Liver (tissue), 9 donors: Measurements from ENCODE around the gene TRIM29. TPM values are rescaled to one million over a fixed set of nuclear protein-coding genes. Genes with fewer than 3 reads are reported as not detected.

Source experiments
- DNase-seq: peaks from one replicate; pipeline ENCODE4 v3.0.0-alpha.2; 2017; ENCODE audit warnings: low spot score
- H3K27ac ChIP-seq, 2 donors: one replicate each; pipeline ENCODE4 v1.7.0; 2013; ENCODE audit warnings: inconsistent platforms in 2 of 2, low read length in 2 of 2, control low read depth in 1 of 2, low read depth in 1 of 2, mild to moderate bottlenecking in 1 of 2
- H3K27me3 ChIP-seq, 4 donors: one replicate each; pipeline versions ENCODE4 v1.6.1 to v1.7.0; 2013; ENCODE audit warnings: low read length in 3 of 4, inconsistent platforms in 1 of 4, mild to moderate bottlenecking in 1 of 4, moderate library complexity in 1 of 4; ENCODE audit not compliant: control insufficient read depth in 4 of 4, insufficient read depth in 4 of 4
- H3K36me3 ChIP-seq, 4 donors: one replicate each; pipeline versions ENCODE4 v1.6.1 to v1.7.0; 2013; ENCODE audit warnings: low read length in 3 of 4, mild to moderate bottlenecking in 3 of 4, low read depth in 1 of 4, moderate library complexity in 1 of 4; ENCODE audit not compliant: control insufficient read depth in 4 of 4, insufficient read depth in 3 of 4
- H3K4me1 ChIP-seq, 4 donors: one replicate each; pipeline versions ENCODE4 v1.6.1 to v1.7.0; 2013; ENCODE audit warnings: low read length in 3 of 4, mild to moderate bottlenecking in 3 of 4, moderate library complexity in 1 of 4; ENCODE audit not compliant: control insufficient read depth in 4 of 4, insufficient read depth in 4 of 4
- H3K4me3 ChIP-seq, 3 donors: one replicate each; pipeline versions ENCODE4 v1.6.1 to v1.7.0; 2013; ENCODE audit warnings: low read length in 3 of 3, control low read depth in 1 of 3, low read depth in 1 of 3, mild to moderate bottlenecking in 1 of 3
- H3K9ac ChIP-seq, 2 donors: one replicate each; pipeline ENCODE4 v1.7.0; 2013; ENCODE audit warnings: low read length in 2 of 2, mild to moderate bottlenecking in 2 of 2, moderate library complexity in 2 of 2, control low read depth in 1 of 2, low read depth in 1 of 2
- H3K9me3 ChIP-seq, 4 donors: one replicate each; pipeline versions ENCODE4 v1.6.1 to v1.7.0; 2013; ENCODE audit warnings: low read length in 3 of 4; ENCODE audit not compliant: control insufficient read depth in 4 of 4
- EGR1 ChIP-seq, 2 donors: IDR thresholded peaks; 2 replicates each; pipeline ENCODE4 v1.6.1; 2016 to 2018; ENCODE audit warnings: antibody characterized with exemption in 2 of 2, low read depth in 2 of 2
- FOXA1 ChIP-seq: IDR thresholded peaks from 2 replicates; pipeline ENCODE4 v1.6.1; 2016; ENCODE audit warnings: antibody characterized with exemption
- FOXA2 ChIP-seq: IDR thresholded peaks from 2 replicates; pipeline ENCODE4 v1.6.1; 2016; ENCODE audit warnings: antibody characterized with exemption
- GABPA ChIP-seq, 2 donors: IDR thresholded peaks in 1 of 2; conservative IDR thresholded peaks in 1 of 2; 2 replicates each; pipeline ENCODE4 v1.6.1; 2016; ENCODE audit warnings: antibody characterized with exemption in 2 of 2, mild to moderate bottlenecking in 1 of 2, moderate library complexity in 1 of 2
- HNF4A ChIP-seq, 2 donors: conservative IDR thresholded peaks; 2 replicates each; pipeline ENCODE4 v1.6.1; 2016; ENCODE audit warnings: antibody characterized with exemption in 2 of 2, mild to moderate bottlenecking in 2 of 2
- HNF4G ChIP-seq: IDR thresholded peaks from 2 replicates; pipeline ENCODE4 v1.6.1; 2016; ENCODE audit warnings: antibody characterized with exemption
- JUND ChIP-seq, 2 donors: IDR thresholded peaks; 2 replicates each; pipeline ENCODE4 v1.6.1; 2016; ENCODE audit warnings: antibody characterized with exemption in 2 of 2
- NR2F2 ChIP-seq: IDR thresholded peaks from 2 replicates; pipeline ENCODE4 v1.6.1; 2016; ENCODE audit warnings: antibody characterized with exemption
- RAD21 ChIP-seq, 2 donors: IDR thresholded peaks; 2 replicates each; pipeline ENCODE4 v1.6.1; 2016; ENCODE audit warnings: antibody characterized with exemption in 2 of 2, mild to moderate bottlenecking in 2 of 2
- RXRA ChIP-seq, 2 donors: IDR thresholded peaks; 2 replicates each; pipeline ENCODE4 v1.6.1; 2017 to 2018; ENCODE audit warnings: antibody characterized with exemption in 2 of 2, mild to moderate bottlenecking in 1 of 2
- SP1 ChIP-seq: IDR thresholded peaks from 2 replicates; pipeline ENCODE4 v1.6.1; 2018; ENCODE audit warnings: antibody characterized with exemption, mild to moderate bottlenecking
- TAF1 ChIP-seq: conservative IDR thresholded peaks from 2 replicates; pipeline ENCODE4 v1.6.1; 2016; ENCODE audit warnings: antibody characterized with exemption, mild to moderate bottlenecking
- YY1 ChIP-seq: IDR thresholded peaks from 2 replicates; pipeline ENCODE4 v1.6.1; 2016; ENCODE audit warnings: antibody characterized with exemption, mild to moderate bottlenecking
- WGBS: extraction: QIAGEN DNeasy Blood & Tissue Kit; methylation state at CpG from one replicate; pipeline ENCODE4 v1.1.7; 2013; 5-methylcytosine and 5-hydroxymethylcytosine counted together
- polyA plus RNA-seq, 2 donors: library from polyadenylated mRNA; stranded (reverse) in 1 of 2; unstranded in 1 of 2; fragments of 200-250 nt in 1 of 2; fragments of >200 nt in 1 of 2; fragmentation: Nextera tagmentation in 1 of 2; extraction: Ambion mirVana in 1 of 2; gene quantifications; one replicate each; pipeline versions ENCODE4 v1.2.1 to v1.2.3, GENCODE V29; 2013 to 2015
- total RNA-seq, 2 donors: library from RNA; depleted of rRNA; stranded (reverse); fragments of >200 nt; gene quantifications; one replicate each; pipeline ENCODE4 v1.2.3, GENCODE V29; 2014
- TF ChIP-seq, protein P1 (sequence below): IDR thresholded peaks from 2 replicates; pipeline ENCODE4 v1.6.1; 2016; ENCODE audit warnings: antibody characterized with exemption
- TF ChIP-seq, protein P2 (sequence below): IDR thresholded peaks from 2 replicates; pipeline ENCODE4 v1.6.1; 2016; ENCODE audit warnings: antibody characterized with exemption
- TF ChIP-seq, protein P3 (sequence below): IDR thresholded peaks from 2 replicates; pipeline ENCODE4 v1.6.1; 2016; ENCODE audit warnings: antibody characterized with exemption, mild to moderate bottlenecking
- TF ChIP-seq, protein P4 (sequence below): IDR thresholded peaks from 2 replicates; pipeline ENCODE4 v1.6.1; 2016; ENCODE audit warnings: antibody characterized with exemption
- TF ChIP-seq, protein P5 (sequence below): fragments of 150-350 bp; IDR thresholded peaks from 2 replicates; pipeline ENCODE4 v1.5.1; 2017; ENCODE audit warnings: improper control_type of control experiment, low read depth, low read length; ENCODE audit not compliant: missing input control
- donor health status: healthy.
- donor health status: healthy.
- donor health status: healthy.
- donor health status: healthy.
- donor health status: healthy.

The TRIM29 gene
- total and polyA plus RNA-seq, 4 donors = 0.22 to 0.89 (median 0.35) TPM

DNA sequence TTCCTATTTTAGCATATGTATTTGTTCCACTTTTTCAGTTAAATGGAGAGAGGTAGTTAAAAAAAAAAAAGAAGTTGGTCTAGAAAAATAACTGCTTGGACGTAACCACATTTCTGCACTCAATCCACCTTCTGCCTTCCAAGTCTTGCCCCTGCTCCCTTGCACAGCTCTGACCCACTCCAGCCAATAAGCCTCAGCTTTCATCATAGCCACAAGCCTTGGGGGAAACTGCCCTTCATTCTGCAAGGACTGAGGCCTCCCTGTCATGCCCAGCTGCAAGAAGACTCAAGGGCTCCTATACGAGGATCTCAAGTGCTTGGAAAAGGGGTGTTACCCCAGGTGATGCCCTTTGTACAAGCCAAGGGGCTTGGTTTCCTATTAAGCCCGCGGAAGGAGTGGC is 37.0 kb upstream of the TRIM29 start:
- peaks cover 2 to 10% (median 5%) of the 10 kb centered on the region in 4 donors for H3K4me1 ChIP-seq
- TF ChIP-seq EGR1 (IDR thresholded peaks at IDR 0.05; ENCODE audit: low read depth in 2 of 2) = no peak
- TF ChIP-seq, protein P1, sequence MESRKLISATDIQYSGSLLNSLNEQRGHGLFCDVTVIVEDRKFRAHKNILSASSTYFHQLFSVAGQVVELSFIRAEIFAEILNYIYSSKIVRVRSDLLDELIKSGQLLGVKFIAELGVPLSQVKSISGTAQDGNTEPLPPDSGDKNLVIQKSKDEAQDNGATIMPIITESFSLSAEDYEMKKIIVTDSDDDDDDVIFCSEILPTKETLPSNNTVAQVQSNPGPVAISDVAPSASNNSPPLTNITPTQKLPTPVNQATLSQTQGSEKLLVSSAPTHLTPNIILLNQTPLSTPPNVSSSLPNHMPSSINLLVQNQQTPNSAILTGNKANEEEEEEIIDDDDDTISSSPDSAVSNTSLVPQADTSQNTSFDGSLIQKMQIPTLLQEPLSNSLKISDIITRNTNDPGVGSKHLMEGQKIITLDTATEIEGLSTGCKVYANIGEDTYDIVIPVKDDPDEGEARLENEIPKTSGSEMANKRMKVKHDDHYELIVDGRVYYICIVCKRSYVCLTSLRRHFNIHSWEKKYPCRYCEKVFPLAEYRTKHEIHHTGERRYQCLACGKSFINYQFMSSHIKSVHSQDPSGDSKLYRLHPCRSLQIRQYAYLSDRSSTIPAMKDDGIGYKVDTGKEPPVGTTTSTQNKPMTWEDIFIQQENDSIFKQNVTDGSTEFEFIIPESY = no peak
- no peak for TF ChIP-seq SP1
- H3K36me3 ChIP-seq = peaks cover 0 to 3% (median 0%) of the 10 kb centered on the region in 4 donors
- no peak overlapping the region for H3K27ac ChIP-seq
- no peaks in the 10 kb centered on the region for H3K27me3 ChIP-seq
- DNase-seq = no peak
- no peak overlapping the region for H3K4me3 ChIP-seq
- no peaks in the 10 kb centered on the region for H3K9me3 ChIP-seq
- WGBS = 86% methylated on average over 4 of the region's 4 CpGs
- no peak overlapping the region for H3K9ac ChIP-seq

DNA sequence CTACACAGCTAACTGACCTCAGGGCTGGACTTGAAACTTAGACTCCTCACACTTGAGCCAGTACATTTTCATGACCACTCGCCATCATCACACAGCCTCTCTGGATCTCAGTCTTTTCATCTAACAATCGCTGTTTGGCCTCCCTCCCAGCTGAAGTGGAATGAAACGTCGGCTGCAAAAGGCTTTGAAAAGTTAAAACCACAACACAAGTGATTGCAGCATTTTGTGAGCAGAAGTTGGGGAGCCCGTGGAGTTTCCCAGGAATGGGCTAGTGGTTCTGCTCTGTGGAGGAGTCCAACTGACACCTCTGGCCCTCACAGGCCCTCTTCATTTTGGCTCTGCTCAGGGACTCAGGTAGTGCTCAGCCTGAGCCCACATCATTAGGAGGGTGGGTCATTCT is 35.9 kb upstream of the TRIM29 start:
- WGBS = 58% methylated on average over 5 of the region's 5 CpGs
- H3K27me3 ChIP-seq = no peaks in the 10 kb centered on the region
- peak; percentile 23 for DNase-seq

More for the DNA sequence above, 35.9 kb upstream of the TRIM29 start:
- H3K36me3 ChIP-seq = peaks cover 0 to 3% (median 0%) of the 10 kb centered on the region in 4 donors
- no peak overlapping the region for H3K4me3 ChIP-seq
- H3K4me1 ChIP-seq = peaks cover 6 to 20% (median 11%) of the 10 kb centered on the region in 4 donors
- H3K9me3 ChIP-seq = no peaks in the 10 kb centered on the region
- TF ChIP-seq YY1 = no peak
- TF ChIP-seq EGR1 (IDR thresholded peaks at IDR 0.05; ENCODE audit: low read depth in 2 of 2) = no peak
- no peak for TF ChIP-seq HNF4A (conservative IDR thresholded peaks at IDR 0.05)
- TF ChIP-seq, protein P2, sequence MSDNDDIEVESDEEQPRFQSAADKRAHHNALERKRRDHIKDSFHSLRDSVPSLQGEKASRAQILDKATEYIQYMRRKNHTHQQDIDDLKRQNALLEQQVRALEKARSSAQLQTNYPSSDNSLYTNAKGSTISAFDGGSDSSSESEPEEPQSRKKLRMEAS = no peak
- TF ChIP-seq RAD21 (IDR thresholded peaks at IDR 0.05) = no peak
- TF ChIP-seq, protein P3, sequence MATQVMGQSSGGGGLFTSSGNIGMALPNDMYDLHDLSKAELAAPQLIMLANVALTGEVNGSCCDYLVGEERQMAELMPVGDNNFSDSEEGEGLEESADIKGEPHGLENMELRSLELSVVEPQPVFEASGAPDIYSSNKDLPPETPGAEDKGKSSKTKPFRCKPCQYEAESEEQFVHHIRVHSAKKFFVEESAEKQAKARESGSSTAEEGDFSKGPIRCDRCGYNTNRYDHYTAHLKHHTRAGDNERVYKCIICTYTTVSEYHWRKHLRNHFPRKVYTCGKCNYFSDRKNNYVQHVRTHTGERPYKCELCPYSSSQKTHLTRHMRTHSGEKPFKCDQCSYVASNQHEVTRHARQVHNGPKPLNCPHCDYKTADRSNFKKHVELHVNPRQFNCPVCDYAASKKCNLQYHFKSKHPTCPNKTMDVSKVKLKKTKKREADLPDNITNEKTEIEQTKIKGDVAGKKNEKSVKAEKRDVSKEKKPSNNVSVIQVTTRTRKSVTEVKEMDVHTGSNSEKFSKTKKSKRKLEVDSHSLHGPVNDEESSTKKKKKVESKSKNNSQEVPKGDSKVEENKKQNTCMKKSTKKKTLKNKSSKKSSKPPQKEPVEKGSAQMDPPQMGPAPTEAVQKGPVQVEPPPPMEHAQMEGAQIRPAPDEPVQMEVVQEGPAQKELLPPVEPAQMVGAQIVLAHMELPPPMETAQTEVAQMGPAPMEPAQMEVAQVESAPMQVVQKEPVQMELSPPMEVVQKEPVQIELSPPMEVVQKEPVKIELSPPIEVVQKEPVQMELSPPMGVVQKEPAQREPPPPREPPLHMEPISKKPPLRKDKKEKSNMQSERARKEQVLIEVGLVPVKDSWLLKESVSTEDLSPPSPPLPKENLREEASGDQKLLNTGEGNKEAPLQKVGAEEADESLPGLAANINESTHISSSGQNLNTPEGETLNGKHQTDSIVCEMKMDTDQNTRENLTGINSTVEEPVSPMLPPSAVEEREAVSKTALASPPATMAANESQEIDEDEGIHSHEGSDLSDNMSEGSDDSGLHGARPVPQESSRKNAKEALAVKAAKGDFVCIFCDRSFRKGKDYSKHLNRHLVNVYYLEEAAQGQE = no peak
- TF ChIP-seq NR2F2 = no peak
- TF ChIP-seq, protein P1 = no peak
- TF ChIP-seq SP1 = no peak
- TF ChIP-seq, protein P4, sequence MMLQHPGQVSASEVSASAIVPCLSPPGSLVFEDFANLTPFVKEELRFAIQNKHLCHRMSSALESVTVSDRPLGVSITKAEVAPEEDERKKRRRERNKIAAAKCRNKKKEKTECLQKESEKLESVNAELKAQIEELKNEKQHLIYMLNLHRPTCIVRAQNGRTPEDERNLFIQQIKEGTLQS = no peak
- no peak for TF ChIP-seq JUND (IDR thresholded peaks at IDR 0.05)
- no peak for TF ChIP-seq FOXA1
- TF ChIP-seq RXRA (IDR thresholded peaks at IDR 0.05) = no peak
- TF ChIP-seq, protein P5, sequence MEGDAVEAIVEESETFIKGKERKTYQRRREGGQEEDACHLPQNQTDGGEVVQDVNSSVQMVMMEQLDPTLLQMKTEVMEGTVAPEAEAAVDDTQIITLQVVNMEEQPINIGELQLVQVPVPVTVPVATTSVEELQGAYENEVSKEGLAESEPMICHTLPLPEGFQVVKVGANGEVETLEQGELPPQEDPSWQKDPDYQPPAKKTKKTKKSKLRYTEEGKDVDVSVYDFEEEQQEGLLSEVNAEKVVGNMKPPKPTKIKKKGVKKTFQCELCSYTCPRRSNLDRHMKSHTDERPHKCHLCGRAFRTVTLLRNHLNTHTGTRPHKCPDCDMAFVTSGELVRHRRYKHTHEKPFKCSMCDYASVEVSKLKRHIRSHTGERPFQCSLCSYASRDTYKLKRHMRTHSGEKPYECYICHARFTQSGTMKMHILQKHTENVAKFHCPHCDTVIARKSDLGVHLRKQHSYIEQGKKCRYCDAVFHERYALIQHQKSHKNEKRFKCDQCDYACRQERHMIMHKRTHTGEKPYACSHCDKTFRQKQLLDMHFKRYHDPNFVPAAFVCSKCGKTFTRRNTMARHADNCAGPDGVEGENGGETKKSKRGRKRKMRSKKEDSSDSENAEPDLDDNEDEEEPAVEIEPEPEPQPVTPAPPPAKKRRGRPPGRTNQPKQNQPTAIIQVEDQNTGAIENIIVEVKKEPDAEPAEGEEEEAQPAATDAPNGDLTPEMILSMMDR = no peak
- no peak for TF ChIP-seq HNF4G
- no peak for TF ChIP-seq FOXA2
- TF ChIP-seq GABPA (IDR thresholded peaks at IDR 0.05 in 1 of 2, conservative IDR thresholded peaks at IDR 0.05 in 1 of 2) = no peak
- TF ChIP-seq TAF1 = no peak
- H3K27ac ChIP-seq = no peak overlapping the region
- H3K9ac ChIP-seq = no peak overlapping the region
